ENCODE measurements around the gene BBS7. TPM values are rescaled to one million over a fixed set of nuclear protein-coding genes. Genes with fewer than 3 reads are reported as not detected.

Gene BBS7
- total RNA-seq, 2 donors from 2014 or later = 13.9 to 17.6 TPM

GRCh38 chr4:121846662-121847061 lies 23.6 kb downstream of the BBS7 start:
- peaks cover 0 to 9% of the 10 kb centered on the region in 2 donors for H3K36me3 Mint-ChIP-seq
- H3K9me3 Mint-ChIP-seq = no peaks in the 10 kb centered on the region
- no peak for DNase-seq (ENCODE audit: low spot score in 2 of 2)
- no peak for ATAC-seq
- H3K27ac Mint-ChIP-seq = no peak overlapping the region

- DNase-seq (ENCODE audit: low spot score in 2 of 2) (no peak), ATAC-seq (no peak)
- Mint-ChIP-seq H3K36me3 (peaks cover 0 to 19% of the 10 kb centered on the region in 2 donors), H3K27ac (no peak overlapping the region), H3K9me3 (no peaks in the 10 kb centered on the region)
Observed at GRCh38 chr4:121842862-121843261, 27.4 kb downstream of the BBS7 start.

GRCh38 chr4:121838136-121838535 lies 32.1 kb downstream of the BBS7 start:
- H3K27ac Mint-ChIP-seq = no peak overlapping the region
- H3K9me3 Mint-ChIP-seq = no peaks in the 10 kb centered on the region
- ATAC-seq (no peak), DNase-seq (ENCODE audit: low spot score in 2 of 2) (no peak)
- peaks cover 0 to 16% of the 10 kb centered on the region in 2 donors for H3K36me3 Mint-ChIP-seq

- no peaks in the 10 kb centered on the region for H3K9me3 Mint-ChIP-seq
- no peaks in the 10 kb centered on the region for H3K36me3 Mint-ChIP-seq
- no peak overlapping the region for H3K27ac Mint-ChIP-seq
- no peak for DNase-seq (ENCODE audit: low spot score in 2 of 2)
- ATAC-seq = no peak
Observed at GRCh38 chr4:121829511-121829910, 40.8 kb downstream of the BBS7 start.

DNA sequence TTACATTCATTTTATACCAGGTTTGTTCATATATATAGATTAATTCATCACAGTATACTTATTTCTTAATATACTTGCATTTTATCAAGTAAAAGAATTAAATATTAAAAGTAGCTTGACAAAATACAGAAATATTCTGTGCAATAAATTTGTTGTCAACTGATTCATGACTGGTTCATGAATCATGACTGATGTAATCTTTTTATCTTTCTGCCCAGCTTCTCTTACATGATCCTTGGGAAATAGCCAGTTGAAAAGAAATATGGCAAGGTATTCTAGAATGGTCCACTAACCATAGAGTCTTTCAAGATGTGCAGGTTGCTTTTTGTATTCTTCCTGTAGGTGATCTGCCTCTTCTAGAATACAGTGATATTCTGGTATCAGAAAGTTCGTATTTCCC lies 42.4 kb downstream of the BBS7 start:
- DNase-seq (ENCODE audit: low spot score in 2 of 2) (no peak), ATAC-seq (no peak)
- Mint-ChIP-seq H3K9me3 (no peaks in the 10 kb centered on the region), H3K27ac (no peak overlapping the region), H3K36me3 (peaks cover 7 to 8% of the 10 kb centered on the region in 2 donors)

DNA sequence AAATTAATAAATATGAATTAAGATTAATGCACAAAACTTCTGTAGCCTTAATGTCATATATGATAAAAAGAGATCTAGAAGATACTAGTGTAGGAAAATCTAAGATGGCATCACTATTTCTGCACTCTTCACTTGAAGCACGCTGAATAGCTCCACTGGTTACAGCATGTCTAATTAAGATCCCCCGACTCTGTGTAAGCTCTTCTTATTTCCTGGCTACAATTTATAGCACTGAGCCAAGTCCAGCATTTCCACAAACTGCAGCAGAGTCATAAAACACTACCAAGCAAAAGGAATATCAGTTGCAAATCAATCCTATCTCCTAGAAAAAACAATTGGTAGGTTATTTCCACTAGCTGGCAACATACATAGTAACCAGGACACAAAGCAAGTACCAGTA lies 45.3 kb downstream of the BBS7 start:
- no peak for ATAC-seq

DNA sequence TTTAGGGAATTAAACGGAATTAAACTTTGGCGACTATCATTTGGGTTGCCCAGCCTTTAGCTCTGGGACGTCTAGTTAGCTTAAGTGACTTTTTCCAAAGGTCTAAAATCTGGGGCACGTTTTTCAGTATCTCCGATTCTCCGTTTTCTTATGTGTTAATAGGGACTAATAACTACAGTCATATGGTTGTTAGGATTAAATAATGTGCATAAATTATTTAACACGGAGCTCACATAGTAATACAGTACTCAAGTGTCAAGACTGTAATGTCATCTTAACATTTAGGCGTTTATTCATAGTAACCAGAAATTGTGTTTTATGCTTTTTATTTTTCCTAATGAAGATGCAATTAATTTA lies 46.1 kb downstream of the BBS7 start:
- ATAC-seq (no peak), DNase-seq (ENCODE audit: low spot score in 2 of 2) (no peak)
- H3K27ac Mint-ChIP-seq = peak overlapping the region; percentile 16 to 95
- H3K36me3 Mint-ChIP-seq = peaks cover 18% of the 10 kb centered on the region in 2 donors
- H3K9me3 Mint-ChIP-seq = no peaks in the 10 kb centered on the region

More for the DNA sequence above, 45.3 kb downstream of the BBS7 start:
- Mint-ChIP-seq H3K36me3 (peaks cover 15% of the 10 kb centered on the region in 2 donors), H3K27ac (no peak overlapping the region), H3K9me3 (no peaks in the 10 kb centered on the region)
- DNase-seq (ENCODE audit: low spot score in 2 of 2) = no peak

DNA sequence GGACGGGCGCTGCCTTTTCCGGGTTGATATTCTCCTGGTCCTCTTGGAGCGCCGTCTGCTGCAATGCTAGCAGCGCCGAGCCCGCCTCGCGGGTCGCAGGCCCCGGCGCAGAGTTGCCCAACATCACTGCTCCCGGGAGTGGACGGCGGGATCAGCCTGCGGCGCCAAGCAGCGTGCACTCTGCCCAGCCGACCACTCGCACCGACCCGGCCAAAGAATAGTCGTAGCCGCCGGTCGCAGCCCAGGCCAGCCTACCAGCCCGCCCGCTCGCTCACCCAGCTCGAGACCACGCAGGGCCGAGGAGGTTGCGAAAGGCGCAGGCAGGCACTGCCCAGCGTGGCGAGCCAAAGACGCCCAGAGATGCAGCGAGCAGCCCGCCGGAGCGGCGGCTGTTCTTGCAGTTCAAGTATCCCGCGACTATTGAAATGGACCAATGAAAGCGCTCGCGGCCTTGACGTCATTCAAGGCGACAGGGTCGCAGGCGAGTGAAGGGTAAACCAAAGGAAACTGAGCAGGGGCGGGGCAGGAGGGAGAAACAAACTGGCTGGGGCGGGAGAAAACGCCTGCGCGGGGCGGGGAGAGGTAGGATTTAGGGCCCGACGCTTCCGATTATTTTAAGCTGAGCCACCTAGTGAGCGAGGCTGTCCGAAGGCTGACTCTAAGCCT lies 46.6 kb downstream of the BBS7 start, which contains the start of gene CCNA2:
Gene CCNA2, minus strand, starts transcription at position 379 of the 666 bp plus-strand sequence. Its CDS starts 255 bp downstream, at position 124.
- DNase-seq (ENCODE audit: low spot score in 2 of 2) = peak; percentile 92 to 94
- H3K36me3 Mint-ChIP-seq = peaks cover 21 to 23% of the 10 kb centered on the region in 2 donors
- no peaks in the 10 kb centered on the region for H3K9me3 Mint-ChIP-seq
- ATAC-seq = peak; percentile 96 to 97
- peak within 1 kb of the TSS; percentile 95 to 97 for H3K27ac Mint-ChIP-seq

- peak in 1 of 2 donors; percentile 39 for DNase-seq (ENCODE audit: low spot score in 2 of 2)
- peak overlapping the region; percentile 95 to 97 for H3K27ac Mint-ChIP-seq
- peaks cover 23 to 26% of the 10 kb centered on the region in 2 donors for H3K36me3 Mint-ChIP-seq
- ATAC-seq = peak; percentile 4 to 30
- no peaks in the 10 kb centered on the region for H3K9me3 Mint-ChIP-seq
Observed at GRCh38 chr4:121822796-121823504, 47.3 kb downstream of the BBS7 start.

DNA sequence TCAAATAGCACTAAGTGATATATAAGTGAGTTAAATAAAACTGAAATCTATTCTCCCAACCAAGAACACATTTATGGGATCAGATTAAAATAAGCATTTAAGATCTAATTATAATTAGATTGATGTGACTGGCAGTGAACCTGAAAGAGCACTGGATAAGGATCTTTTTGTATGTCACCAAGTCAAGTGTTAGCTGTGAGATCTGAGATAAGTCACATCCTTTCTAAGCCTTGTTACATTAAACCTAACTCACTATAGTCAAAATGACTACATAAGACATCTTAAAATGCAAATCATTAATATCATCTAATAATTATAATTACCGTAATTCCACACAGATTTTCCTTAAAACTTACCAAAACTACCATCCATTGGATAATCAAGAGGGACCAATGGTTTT lies 48.2 kb downstream of the BBS7 start:
- peaks cover 23 to 26% of the 10 kb centered on the region in 2 donors for H3K36me3 Mint-ChIP-seq
- H3K27ac Mint-ChIP-seq = peak overlapping the region; percentile 95 to 97
- ATAC-seq (no peak), DNase-seq (ENCODE audit: low spot score in 2 of 2) (no peak)
- H3K9me3 Mint-ChIP-seq = no peaks in the 10 kb centered on the region

- ATAC-seq (no peak), DNase-seq (ENCODE audit: low spot score in 2 of 2) (no peak)
- H3K27ac Mint-ChIP-seq = peak overlapping the region in 1 of 2 donors; percentile 81
- peaks cover 23 to 26% of the 10 kb centered on the region in 2 donors for H3K36me3 Mint-ChIP-seq
- H3K9me3 Mint-ChIP-seq = no peaks in the 10 kb centered on the region
Observed at GRCh38 chr4:121819216-121819965, 50.9 kb downstream of the BBS7 start.

DNA sequence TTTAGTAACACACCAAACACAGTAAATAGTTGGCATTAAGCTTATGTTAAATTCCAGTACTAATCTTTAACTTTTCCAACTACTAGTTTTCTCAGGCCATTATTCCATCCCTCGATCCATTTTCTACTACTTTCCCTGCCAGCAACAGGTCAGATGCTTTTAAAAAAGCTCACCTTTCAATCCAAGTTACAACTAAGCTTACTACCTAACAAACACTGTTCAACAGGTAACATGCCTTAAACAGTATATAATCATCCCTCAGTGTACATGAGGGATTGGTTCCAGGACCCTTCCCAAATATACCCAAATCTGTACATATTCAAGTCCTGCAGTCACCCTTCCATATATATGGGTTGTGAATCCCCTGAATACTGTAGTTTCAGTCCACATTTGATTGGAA lies 52.1 kb downstream of the BBS7 start:
- DNase-seq (ENCODE audit: low spot score in 2 of 2) = no peak
- Mint-ChIP-seq H3K9me3 (no peaks in the 10 kb centered on the region), H3K36me3 (peaks cover 20 to 21% of the 10 kb centered on the region in 2 donors), H3K27ac (peak overlapping the region; percentile 1 to 10)
- no peak for ATAC-seq

DNA sequence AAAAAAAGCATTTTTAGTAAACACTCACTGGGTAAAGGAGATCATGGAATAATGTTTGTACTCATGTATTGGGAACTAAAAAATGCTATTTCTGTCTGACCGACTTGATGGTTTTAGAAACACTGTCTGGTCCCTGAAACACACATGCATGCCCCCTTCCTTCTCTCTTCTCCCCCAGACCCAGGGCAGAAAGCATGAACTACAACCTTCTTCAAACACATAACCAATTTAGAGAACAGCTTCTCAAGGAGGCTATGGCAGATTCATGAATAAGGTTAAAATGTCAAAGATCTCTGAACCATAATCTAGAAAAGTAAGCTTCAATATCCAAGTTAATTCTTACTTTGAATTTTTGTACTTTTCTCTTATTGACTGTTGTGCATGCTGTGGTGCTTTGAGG lies 52.6 kb downstream of the BBS7 start:
- DNase-seq (ENCODE audit: low spot score in 2 of 2) = no peak
- Mint-ChIP-seq H3K27ac (peak overlapping the region; percentile 1 to 10), H3K36me3 (peaks cover 16 to 19% of the 10 kb centered on the region in 2 donors), H3K9me3 (no peaks in the 10 kb centered on the region)
- no peak for ATAC-seq

- DNase-seq (ENCODE audit: low spot score in 2 of 2) (no peak), ATAC-seq (no peak)
- H3K36me3 Mint-ChIP-seq = peaks cover 10 to 13% of the 10 kb centered on the region in 2 donors
- H3K9me3 Mint-ChIP-seq = no peaks in the 10 kb centered on the region
- no peak overlapping the region for H3K27ac Mint-ChIP-seq
Observed at GRCh38 chr4:121817006-121817405, 53.3 kb downstream of the BBS7 start.

GRCh38 chr4:121814756-121815155 lies 55.5 kb downstream of the BBS7 start:
- Mint-ChIP-seq H3K36me3 (peaks cover 10 to 21% of the 10 kb centered on the region in 2 donors), H3K27ac (no peak overlapping the region)
- no peak for ATAC-seq

GRCh38 chr4:121811122-121811521 lies 59.2 kb downstream of the BBS7 start:
- H3K27ac Mint-ChIP-seq = no peak overlapping the region
- H3K36me3 Mint-ChIP-seq = peaks cover 0 to 13% of the 10 kb centered on the region in 2 donors
- ATAC-seq = peak in 1 of 2 donors; percentile 47
- no peaks in the 10 kb centered on the region for H3K9me3 Mint-ChIP-seq
- DNase-seq (ENCODE audit: low spot score in 2 of 2) = no peak

More at GRCh38 chr4:121814756-121815155, 55.5 kb downstream of the BBS7 start:
- no peak for DNase-seq (ENCODE audit: low spot score in 2 of 2)
- H3K9me3 Mint-ChIP-seq = no peaks in the 10 kb centered on the region

GRCh38 chr4:121806411-121806810 lies 63.9 kb downstream of the BBS7 start:
- peaks cover 21 to 29% of the 10 kb centered on the region in 2 donors for H3K36me3 Mint-ChIP-seq

More at GRCh38 chr4:121806411-121806810, 63.9 kb downstream of the BBS7 start:
- DNase-seq (ENCODE audit: low spot score in 2 of 2) (no peak), ATAC-seq (no peak)
- Mint-ChIP-seq H3K9me3 (no peaks in the 10 kb centered on the region), H3K27ac (peak overlapping the region in 1 of 2 donors; percentile 10)
